Ectodermal cell (in vitro differentiated cells): ENCODE measurements around the gene LRRK1.

Experiments used
- H3K27ac ChIP-seq: 2 replicates; pipeline ENCODE4 v1.7.0; 2013; ENCODE audit warnings: mild to moderate bottlenecking, low read depth, low read length; ENCODE audit not compliant: insufficient read depth, poor library complexity, severe bottlenecking
- H3K27me3 ChIP-seq: 2 replicates; pipeline ENCODE4 v1.7.0; 2013; ENCODE audit warnings: mild to moderate bottlenecking, low read length; ENCODE audit not compliant: insufficient read depth, control insufficient read depth, poor library complexity, severe bottlenecking
- H3K36me3 ChIP-seq: one replicate; pipeline ENCODE4 v1.7.0; 2013; ENCODE audit warnings: low read length; ENCODE audit not compliant: control insufficient read depth, insufficient read depth
- H3K4me1 ChIP-seq: one replicate; pipeline ENCODE4 v1.7.0; 2013; ENCODE audit warnings: low read length; ENCODE audit not compliant: control insufficient read depth, insufficient read depth
- H3K4me3 ChIP-seq: 2 replicates; pipeline ENCODE4 v1.7.0; 2013; ENCODE audit warnings: low read depth, low read length, control low read depth; ENCODE audit not compliant: insufficient read depth
- H3K9me3 ChIP-seq: 2 replicates; pipeline ENCODE4 v1.7.0; 2013; ENCODE audit warnings: mild to moderate bottlenecking, low read length, moderate library complexity; ENCODE audit not compliant: control insufficient read depth
- WGBS, 2 experiments: methylation state at CpG; one replicate each; pipeline ENCODE4 v1.1.7; 2013; ENCODE audit warnings: missing lambda C conversion rate in 2 of 2; 5-methylcytosine and 5-hydroxymethylcytosine counted together

Gene LRRK1

DNA sequence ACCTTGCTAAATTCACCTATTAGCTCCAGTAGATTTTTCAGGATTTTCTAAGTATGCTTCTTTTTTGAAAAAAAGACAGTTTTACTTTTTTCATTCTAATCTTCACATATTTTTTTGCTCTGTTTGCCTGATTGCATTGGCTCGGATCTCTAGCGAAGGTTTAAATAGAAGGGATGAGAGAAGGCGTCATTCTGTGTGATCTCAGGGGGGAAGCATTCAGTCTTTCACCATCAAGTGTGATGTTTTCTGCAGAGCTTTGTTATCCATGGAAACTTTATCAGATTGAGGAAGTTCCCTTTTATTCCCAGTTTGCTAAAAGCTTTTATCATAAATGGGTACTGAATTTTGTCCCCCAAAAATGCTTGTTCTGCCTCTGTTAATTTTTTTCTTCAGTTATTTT is 120.3 kb downstream of the LRRK1 start:
- no peak overlapping the region for H3K27ac ChIP-seq
- 89 to 97% methylated on average over 3 of the region's 3 CpGs for WGBS, 2 experiments

DNA sequence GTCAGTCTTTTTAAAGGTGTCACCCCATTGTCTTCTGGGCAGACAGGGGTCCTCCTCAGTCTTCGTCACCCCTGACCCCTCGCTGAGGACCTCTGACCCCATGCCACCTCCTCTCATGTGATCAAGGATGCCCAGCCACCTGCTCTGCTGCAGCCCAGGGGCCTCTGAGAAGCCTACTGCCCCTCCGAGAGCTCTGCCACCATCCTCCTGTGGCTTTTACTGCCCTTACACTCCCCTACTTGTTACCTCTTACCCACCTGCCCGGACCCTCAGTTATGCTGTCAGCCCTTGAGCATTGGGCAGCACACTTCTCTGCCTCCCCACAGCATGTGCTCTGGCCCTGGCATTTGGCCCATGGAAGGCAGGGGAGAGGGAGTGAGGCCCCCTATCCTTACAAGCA is 123.2 kb downstream of the LRRK1 start:
- Histone ChIP-seq H3K27me3 (peaks cover 5% of the 10 kb centered on the region), H3K9me3 (no peaks in the 10 kb centered on the region), H3K4me1 (peaks cover 4% of the 10 kb centered on the region), H3K36me3 (no peaks in the 10 kb centered on the region), H3K27ac (no peak overlapping the region), H3K4me3 (no peak overlapping the region)
- 93 to 95% methylated on average over 4 of the region's 4 CpGs for WGBS, 2 experiments

More for the DNA sequence above, 120.3 kb downstream of the LRRK1 start:
- Histone ChIP-seq H3K9me3 (no peaks in the 10 kb centered on the region), H3K4me3 (no peak overlapping the region), H3K36me3 (no peaks in the 10 kb centered on the region), H3K27me3 (no peaks in the 10 kb centered on the region), H3K4me1 (no peaks in the 10 kb centered on the region)

DNA sequence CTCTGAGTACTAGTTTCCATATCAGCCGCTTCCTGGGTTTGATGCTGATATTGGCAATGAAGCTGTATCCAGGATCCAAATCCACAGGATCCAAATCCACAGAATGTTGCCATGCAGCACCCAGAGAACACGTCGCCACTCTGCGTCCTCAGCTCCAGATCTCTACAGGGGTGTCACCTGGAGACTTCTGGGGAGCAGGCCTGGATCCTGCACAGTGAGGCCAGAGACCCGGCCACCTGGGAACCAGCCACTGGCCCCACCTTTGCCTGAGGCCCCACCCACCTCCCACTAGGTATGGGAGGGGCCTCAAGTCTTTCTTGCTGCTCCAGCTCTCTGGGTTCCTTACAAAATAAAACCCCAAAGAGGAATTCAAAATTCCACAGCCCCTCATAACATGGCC is 123.9 kb downstream of the LRRK1 start:
- 87 to 98% methylated on average over 5 of the region's 5 CpGs for WGBS, 2 experiments
- Histone ChIP-seq H3K9me3 (no peaks in the 10 kb centered on the region), H3K4me1 (peaks cover 10% of the 10 kb centered on the region), H3K27ac (no peak overlapping the region), H3K4me3 (no peak overlapping the region), H3K36me3 (no peaks in the 10 kb centered on the region), H3K27me3 (peaks cover 5% of the 10 kb centered on the region)

DNA sequence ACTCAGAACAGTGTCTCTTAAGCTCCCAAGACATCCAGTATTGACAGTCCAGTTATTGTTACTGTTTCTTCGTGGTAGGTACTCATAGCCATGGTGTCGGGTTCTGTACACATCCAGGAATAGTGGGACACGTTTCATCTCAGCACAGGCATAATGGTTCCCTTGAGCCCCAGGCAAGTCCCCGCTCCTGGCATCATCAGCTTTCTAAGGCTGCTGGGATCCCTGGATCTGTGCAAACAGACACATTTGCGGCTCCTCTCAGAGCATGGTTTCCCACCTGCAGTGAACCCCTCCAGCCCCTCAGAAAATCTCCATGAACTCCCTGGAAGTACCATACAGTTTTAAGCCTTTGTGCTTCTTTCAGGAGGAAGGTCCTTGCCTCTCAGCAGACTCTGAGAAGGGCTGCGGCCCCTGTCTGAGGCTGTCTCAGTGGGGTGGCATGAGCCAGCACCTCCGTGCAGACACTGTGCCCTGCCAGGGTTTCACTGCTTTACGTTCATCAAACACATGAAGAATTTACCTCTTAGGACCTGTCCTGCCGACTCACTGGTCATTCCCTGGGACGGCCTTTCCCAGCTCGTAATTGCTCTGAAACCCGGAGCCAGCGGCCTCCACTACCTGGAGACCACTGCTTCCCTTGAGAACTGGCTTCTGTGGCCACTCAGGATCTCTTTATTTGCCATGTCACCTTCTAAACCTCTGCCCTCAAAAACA is 124.9 kb downstream of the LRRK1 start:
- Histone ChIP-seq H3K4me1 (peaks cover 18% of the 10 kb centered on the region), H3K36me3 (no peaks in the 10 kb centered on the region), H3K9me3 (no peaks in the 10 kb centered on the region), H3K27ac (no peak overlapping the region), H3K27me3 (peaks cover 5% of the 10 kb centered on the region), H3K4me3 (no peak overlapping the region)
- WGBS, 2 experiments = 85% methylated on average over 13 of the region's 13 CpGs

DNA sequence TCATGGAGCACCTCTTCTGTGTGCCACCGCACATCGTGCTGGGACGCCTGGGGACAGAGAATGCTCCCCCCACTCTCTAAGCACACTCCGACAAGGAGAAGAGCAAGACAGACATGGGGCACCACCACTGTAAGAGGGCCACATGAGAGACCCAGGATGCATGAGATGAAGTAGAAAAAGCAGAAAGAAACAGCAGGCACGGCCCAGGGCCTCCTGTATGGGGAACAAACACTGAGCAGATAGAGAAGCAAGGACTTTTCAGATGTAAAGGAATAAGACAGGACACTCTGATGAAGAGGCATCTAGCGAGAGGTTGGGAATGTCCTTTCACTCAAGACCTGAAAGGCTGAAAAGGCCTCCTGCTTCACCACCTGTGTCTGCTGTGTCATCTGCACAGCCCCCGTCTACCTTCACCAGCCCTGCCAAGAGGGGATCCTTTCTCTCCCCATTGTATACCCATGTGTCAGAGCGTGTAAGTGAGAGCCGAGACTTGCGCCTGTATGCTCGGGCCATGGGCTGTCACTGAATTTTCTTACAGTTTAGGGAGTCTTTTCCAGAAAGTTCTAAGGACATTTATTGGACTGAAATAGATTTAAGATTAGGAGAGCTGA is 125.6 kb downstream of the LRRK1 start:
- no peak overlapping the region for H3K27ac ChIP-seq
- H3K27me3 ChIP-seq = peaks cover 5% of the 10 kb centered on the region
- H3K36me3 ChIP-seq = no peaks in the 10 kb centered on the region
- WGBS, 2 experiments = 92 to 95% methylated on average over 11 of the region's 11 CpGs
- no peaks in the 10 kb centered on the region for H3K9me3 ChIP-seq
- H3K4me3 ChIP-seq = no peak overlapping the region
- peaks cover 18% of the 10 kb centered on the region for H3K4me1 ChIP-seq

DNA sequence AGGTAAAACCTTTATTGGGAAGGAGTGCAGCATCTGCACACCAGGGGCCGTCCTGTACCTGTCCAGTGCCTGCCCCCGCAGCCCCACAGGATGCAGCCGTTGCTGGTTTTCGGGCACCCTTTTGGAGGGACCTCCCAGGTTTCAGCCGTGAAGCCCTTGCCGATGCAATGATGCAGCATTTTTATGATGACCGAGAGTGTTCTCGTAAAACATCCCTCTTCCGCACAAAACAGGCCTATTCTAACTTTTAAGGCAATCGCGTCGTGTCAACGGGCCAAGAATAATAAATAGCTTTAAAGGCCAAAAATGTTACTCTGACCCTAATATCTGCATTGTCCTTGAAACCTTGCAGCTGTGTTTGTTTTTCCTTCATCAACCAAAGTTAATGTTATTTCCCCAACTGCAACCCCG is 126.1 kb downstream of the LRRK1 start:
- no peaks in the 10 kb centered on the region for H3K36me3 ChIP-seq
- H3K9me3 ChIP-seq = no peaks in the 10 kb centered on the region
- H3K4me1 ChIP-seq = peaks cover 18% of the 10 kb centered on the region
- H3K27me3 ChIP-seq = peaks cover 5% of the 10 kb centered on the region
- H3K27ac ChIP-seq = no peak overlapping the region
- WGBS, 2 experiments = 93 to 95% methylated on average over 14 of the region's 14 CpGs
- no peak overlapping the region for H3K4me3 ChIP-seq

DNA sequence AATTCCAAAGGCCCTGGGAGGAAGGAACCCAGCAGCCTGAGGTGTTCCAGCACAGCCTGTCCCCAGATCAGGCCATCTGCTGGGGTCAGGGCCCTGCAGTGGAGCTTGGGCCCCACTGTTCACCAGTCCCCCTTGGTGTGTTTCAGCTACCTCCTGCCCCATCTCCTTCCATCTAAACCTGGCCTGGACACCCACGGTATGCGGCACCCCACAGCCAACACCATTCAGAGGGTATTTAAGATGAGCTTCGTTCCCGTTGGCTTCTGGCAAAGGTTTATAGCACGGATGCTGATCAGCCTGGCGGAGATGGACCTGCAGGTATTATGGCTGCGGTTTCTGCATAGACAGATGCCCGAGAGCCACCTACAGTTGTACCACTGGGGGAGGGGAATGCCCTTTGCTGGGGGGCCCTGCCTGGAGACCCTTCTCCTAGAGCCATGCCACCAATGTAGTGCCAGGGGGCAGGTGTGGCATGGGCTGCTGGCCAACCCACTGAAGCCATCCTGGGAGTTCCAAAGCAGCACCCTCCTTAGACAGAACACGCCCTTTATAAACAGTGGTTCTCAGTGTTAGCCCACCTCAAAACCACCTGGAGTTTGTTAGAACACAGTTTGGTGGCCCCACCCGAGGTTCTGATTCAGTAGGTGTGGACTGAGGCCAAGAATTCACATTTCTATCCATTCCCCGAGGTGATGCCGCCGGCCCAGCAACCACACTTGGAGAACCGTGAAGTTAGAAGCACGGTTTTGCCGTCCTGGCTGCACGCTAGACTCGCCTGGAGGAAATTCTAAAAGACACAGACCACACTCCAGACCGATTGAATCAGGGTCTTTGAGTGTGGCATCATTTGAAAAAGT is 126.9 kb downstream of the LRRK1 start:
- H3K27ac ChIP-seq = no peak overlapping the region
- no peaks in the 10 kb centered on the region for H3K9me3 ChIP-seq
- H3K36me3 ChIP-seq = no peaks in the 10 kb centered on the region
- peaks cover 18% of the 10 kb centered on the region for H3K4me1 ChIP-seq
- H3K4me3 ChIP-seq = no peak overlapping the region
- H3K27me3 ChIP-seq = peaks cover 5% of the 10 kb centered on the region
- 95% methylated on average over 19 of the region's 19 CpGs for WGBS, 2 experiments

DNA sequence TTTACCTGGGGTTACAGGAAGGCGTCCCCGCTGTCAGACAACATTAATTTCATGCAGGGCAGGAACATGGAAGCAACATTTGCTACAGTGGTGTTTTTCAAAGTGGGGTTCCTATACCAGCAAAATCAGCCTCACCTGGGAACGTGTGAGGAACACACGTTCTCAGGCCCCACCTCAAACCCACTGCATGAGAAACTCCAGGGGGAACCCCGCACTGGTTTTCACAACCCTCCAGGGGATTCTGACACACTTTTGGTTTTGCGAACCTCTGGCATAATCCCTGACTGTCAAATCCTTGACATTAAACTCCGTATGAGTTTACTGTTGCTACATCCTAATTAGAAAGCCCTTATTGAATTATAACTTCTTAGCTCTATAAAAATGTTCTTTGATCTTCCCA is 127.7 kb downstream of the LRRK1 start:
- no peaks in the 10 kb centered on the region for H3K9me3 ChIP-seq
- no peak overlapping the region for H3K27ac ChIP-seq
- no peaks in the 10 kb centered on the region for H3K36me3 ChIP-seq
- H3K4me3 ChIP-seq = no peak overlapping the region
- 79 to 81% methylated on average over 7 of the region's 7 CpGs for WGBS, 2 experiments
- H3K4me1 ChIP-seq = peaks cover 18% of the 10 kb centered on the region
- peaks cover 5% of the 10 kb centered on the region for H3K27me3 ChIP-seq

DNA sequence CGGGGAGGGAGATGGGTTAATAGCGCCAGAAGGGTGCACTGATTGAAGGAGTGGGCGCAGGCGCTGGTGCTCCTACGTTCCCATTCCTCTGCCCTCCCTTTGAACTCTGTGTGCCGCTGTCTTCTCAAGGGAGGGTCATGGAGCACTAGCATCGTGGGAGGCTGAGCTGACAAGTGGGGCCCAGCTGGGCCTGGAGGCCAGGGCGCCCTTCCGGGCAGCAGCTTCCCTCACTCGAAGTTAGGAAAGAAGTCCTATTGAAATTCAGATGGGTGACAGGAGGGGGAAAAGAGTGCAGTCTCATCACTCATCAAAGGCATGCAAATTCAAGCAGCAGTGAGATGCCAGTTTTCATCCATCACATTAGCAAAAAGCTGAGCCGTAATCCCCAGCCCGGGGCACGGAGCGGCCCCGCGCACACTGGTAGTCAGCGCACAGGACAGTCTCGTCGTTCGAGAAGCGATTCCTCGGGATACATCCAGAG is 128.2 kb downstream of the LRRK1 start:
- peaks cover 5% of the 10 kb centered on the region for H3K27me3 ChIP-seq
- WGBS, 2 experiments = 6 to 11% methylated on average over 22 of the region's 22 CpGs
- H3K4me3 ChIP-seq = no peak overlapping the region
- no peak overlapping the region for H3K27ac ChIP-seq
- H3K36me3 ChIP-seq = no peaks in the 10 kb centered on the region
- H3K9me3 ChIP-seq = no peaks in the 10 kb centered on the region
- H3K4me1 ChIP-seq = peaks cover 18% of the 10 kb centered on the region

DNA sequence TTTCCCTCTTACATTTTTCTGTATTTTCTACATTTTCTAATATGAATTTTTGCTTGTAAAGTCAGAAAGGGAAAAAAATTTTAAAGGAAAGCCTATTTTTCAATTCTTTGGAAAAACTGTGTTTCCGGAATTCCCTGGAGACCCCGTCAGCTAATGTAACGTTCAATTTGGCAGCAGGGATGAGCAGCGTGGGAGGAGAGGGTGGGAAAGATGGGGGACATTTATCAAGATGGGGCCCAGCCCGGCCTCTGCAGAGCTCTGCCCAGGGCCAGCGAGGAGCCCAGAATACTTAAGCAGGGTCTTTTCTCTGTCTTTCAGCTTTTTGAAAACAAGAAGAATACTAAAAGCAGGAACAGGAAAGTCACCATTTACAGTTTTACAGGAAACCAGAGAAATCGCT is 129.0 kb downstream of the LRRK1 start:
- Histone ChIP-seq H3K27ac (no peak overlapping the region), H3K4me3 (no peak overlapping the region), H3K9me3 (no peaks in the 10 kb centered on the region), H3K27me3 (peaks cover 5% of the 10 kb centered on the region), H3K36me3 (no peaks in the 10 kb centered on the region), H3K4me1 (peaks cover 18% of the 10 kb centered on the region)
- 81 to 84% methylated on average over 7 of the region's 7 CpGs for WGBS, 2 experiments
